ENCODE measurements around the gene NUAK1. TPM values are rescaled to one million over a fixed set of nuclear protein-coding genes. Genes with fewer than 3 reads are reported as not detected.
"Not testable (repeated sequence)": the region's sequence is repeated elsewhere in the genome, so short reads cannot be mapped to it uniquely, and the experiment has no call there.

Gene NUAK1
- total RNA-seq, 1 experiment from 2014 or later, result 0.63 TPM

DNA sequence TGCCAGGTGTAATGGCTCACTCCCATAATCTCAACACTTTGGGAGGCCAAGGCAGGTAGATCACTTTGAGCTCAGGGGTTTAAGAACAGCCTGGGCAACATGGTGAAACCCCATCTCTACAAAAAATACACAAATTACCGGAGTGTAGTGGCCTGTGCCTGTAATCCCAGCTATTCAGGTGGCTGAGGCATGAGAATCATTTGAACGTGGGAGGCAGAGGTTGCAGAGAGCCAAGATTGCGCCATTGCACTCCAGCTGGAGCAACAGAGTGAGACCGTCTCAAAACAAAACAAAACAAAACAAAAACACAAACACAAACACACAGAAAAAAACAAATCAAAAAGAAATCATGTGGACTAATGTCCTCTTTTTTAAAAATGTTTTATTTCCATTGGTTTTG, 104.4 kb downstream of the NUAK1 start:
- no peak for DNase-seq (ENCODE audit: low read depth, low spot score)
- in situ Hi-C loops (cut with HindIII; ENCODE audit: low pct_unique_long_range_greater_than_20kb, low sequenced_read_pairs), result no loop called here

DNA sequence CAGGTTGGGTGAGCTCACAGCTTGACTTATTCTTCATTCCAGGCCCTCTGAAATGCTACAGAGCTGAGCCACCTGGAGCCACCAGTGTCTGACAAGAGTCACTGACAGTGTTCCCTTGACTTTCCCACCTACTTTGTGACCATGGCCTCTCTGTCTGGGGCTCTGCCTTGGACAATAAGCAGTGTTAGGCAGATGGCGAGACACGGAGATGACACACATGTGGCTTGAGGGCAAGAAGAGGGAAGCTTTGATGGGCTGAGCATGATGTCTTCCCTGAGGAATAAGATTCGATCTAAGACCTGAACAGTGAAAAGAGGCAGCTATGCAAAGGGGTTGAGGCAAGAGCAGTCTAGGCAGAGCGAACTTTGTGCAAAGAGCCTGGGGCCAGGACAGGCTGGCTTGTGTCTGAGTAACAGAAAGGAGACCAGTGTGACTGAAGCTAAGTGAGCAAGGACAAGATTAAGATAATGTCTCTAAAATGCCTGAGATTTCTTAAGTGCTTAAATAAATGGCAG, 105.5 kb downstream of the NUAK1 start:
- in situ Hi-C loops (cut with HindIII; ENCODE audit: low pct_unique_long_range_greater_than_20kb, low sequenced_read_pairs), result no loop called here
- DNase-seq (ENCODE audit: low read depth, low spot score), result no peak

DNA sequence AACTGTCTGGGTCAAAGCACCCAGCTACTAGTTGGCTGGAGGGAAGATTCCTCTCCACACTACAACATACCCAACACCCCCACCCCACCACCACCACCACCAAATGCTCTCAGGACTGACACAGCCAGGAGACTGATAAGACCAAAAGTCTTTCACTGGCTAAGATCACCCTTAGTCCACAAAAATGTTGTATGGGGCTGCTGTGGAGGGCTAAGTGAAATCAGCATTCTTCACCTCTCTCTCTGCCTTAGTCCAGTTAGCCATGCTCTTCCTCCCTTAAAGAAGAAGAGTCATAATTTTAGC, 106.2 kb downstream of the NUAK1 start:
- in situ Hi-C loops (cut with HindIII; ENCODE audit: low pct_unique_long_range_greater_than_20kb, low sequenced_read_pairs), result no loop called here
- DNase-seq (ENCODE audit: low read depth, low spot score), result no peak

DNA sequence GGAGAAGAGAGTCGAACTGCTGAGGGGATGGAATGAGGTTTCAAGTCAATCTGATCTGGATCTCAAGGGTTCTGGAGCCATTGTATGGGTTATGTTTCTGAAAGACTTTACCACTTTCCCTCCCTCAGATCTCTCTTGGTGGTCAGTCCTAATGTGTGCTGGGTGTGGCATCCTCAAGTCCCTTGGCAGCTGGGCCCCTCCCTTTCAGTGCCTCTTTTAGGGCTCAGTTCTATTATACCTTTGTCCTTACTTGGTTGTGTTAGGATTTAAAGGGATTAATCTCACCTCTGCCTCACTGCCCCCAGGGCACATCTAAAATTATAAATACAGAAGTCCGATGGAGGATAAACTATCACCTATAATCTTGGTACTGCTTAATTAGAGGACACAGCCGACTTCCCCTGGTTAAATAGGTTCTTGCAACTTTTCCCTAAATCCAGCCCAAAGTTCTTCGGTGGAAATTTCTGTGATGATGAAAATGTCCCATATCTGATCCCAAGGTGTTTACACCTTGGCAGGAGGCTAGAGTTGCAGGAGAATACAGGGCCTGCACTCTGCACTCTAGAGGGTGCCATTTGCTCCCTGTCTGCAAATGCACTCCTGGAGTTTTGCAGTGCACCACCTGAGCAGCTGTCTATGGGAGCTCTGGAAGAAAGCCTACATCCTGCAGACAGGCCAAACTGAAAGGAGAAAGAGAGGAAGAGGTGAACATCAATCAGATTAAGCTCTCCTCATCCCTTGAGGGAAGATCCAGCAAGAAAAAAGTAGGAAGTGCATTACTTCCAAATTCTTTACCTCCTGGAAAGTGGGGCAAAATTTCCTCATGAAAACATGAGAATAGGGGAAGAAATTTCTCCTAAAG, 106.8 kb downstream of the NUAK1 start:
- in situ Hi-C loops (cut with HindIII; ENCODE audit: low pct_unique_long_range_greater_than_20kb, low sequenced_read_pairs), result no loop called here
- no peak for DNase-seq (ENCODE audit: low read depth, low spot score)

DNA sequence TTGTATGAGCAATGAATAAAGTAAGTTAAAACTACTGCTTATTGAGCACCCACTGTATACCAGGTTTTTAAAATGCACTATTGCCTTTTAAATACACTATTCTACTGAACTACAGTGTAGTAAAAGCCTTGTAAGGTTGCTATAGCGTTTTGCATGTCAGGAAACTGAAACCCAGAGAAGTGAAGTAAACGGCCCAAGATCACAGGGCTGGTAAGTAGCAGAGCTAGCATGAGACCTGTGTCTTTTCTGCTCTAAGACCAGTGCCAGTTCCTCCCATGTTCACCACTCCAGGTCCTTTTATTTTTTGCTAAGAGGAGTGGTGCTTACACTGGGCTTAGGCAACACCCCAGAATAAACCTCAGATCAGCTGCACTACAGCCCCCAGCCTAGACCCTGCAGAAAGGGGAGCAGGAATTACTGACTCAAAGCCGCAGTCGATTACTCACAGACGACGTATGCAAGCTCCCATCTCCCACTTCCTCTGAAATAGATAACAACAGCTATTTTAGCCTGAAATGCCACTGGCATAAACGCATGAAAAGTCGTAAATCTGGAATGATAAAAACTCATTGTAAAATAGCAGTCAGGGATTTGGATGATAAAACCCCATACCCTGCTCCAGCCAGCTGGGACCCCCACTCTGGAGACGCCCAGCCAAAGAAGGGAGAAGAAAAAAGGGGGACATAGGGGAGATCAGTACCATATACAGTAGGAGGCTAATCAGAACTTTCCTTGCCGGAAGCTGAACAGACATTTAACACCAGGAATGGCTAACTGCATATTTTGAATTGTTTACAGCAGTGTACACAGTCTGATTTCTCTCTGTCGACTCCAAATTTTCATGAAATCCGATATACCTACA, 108.3 kb downstream of the NUAK1 start:
- in situ Hi-C loops (cut with HindIII; ENCODE audit: low pct_unique_long_range_greater_than_20kb, low sequenced_read_pairs), result no loop called here
- peak; percentile 12 for DNase-seq (ENCODE audit: low read depth, low spot score)

DNA sequence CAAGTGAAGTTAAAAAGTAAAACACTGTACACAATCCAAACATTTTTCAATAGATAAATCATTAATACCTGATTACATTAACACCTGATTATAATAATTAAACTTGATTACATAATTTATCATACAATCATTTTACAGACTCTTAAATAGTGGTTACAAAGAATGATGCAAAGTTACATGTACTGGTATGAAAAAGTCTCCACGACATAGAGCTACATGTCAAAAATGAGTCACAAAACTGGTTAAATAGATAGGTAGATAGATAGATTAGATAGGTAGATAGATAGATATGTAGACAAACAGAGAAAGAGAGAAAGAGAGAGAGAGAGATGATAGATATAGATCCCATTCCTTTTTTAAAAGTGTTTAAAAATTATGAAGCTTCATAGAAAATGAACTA, 109.2 kb downstream of the NUAK1 start:
- in situ Hi-C loops (cut with HindIII; ENCODE audit: low pct_unique_long_range_greater_than_20kb, low sequenced_read_pairs), result no loop called here

DNA sequence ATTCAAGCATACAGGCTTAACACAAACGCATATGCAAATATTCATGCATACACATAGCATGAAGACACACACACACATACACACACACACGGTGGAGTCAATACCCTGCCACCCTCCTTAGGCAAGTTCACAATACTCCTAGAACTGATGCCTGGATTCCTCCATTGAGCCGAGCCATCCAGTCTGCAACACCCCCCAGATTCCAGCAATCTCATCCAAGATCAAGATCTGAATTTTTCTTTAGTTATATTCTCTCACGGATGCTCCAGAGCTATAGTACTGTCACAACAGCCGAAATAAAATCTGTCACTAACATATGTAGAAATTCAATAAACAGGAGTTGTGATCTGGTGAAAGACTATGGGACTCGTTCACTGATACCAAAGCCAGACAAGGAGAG, 110.8 kb downstream of the NUAK1 start:
- no peak for DNase-seq (ENCODE audit: low read depth, low spot score)
- in situ Hi-C loops (cut with HindIII; ENCODE audit: low pct_unique_long_range_greater_than_20kb, low sequenced_read_pairs), result no loop called here

More for the DNA sequence above, 109.2 kb downstream of the NUAK1 start:
- no peak for DNase-seq (ENCODE audit: low read depth, low spot score)

DNA sequence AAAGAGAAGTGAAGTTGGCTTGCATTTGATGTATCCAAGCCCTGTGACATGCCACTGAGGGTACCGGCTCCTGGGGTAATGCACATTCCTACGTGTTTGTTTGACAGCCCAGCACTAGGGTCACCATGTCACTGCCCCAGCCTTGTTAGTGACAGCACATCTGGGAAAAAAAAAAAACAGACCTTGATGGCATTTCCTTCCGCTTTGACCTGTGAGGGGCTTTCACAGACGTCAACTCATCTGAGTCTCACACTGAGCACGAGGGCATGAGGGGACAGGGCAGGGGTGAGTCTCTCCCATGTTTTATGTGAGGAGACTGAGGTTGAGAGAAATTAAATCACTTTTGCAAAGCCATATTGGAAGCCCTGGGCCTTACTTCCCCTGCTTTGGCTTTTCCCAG, 111.5 kb downstream of the NUAK1 start:
- DNase-seq (ENCODE audit: low read depth, low spot score), result no peak
- in situ Hi-C loops (cut with HindIII; ENCODE audit: low pct_unique_long_range_greater_than_20kb, low sequenced_read_pairs), result no loop called here

DNA sequence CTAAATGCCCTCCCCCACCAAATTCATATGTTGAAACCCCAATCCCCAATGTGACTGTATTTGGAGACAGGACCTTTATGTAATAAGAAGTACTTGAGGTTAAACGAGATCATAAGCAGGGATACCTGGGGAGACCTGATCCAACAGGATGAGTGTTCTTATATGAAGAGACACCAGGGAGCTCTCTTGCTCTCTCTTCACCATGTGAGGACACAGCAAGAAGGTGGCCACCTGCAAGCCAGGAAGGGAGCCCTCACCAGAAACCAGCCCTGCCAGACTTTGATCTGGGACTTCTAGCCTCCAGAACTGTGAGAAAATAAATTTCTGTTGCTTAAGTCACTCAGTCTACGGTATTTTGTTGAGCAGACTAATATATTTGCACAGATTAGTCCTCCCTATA, 113.6 kb downstream of the NUAK1 start:
- in situ Hi-C loops (cut with HindIII; ENCODE audit: low pct_unique_long_range_greater_than_20kb, low sequenced_read_pairs), result no loop called here
- no peak for DNase-seq (ENCODE audit: low read depth, low spot score)

DNA sequence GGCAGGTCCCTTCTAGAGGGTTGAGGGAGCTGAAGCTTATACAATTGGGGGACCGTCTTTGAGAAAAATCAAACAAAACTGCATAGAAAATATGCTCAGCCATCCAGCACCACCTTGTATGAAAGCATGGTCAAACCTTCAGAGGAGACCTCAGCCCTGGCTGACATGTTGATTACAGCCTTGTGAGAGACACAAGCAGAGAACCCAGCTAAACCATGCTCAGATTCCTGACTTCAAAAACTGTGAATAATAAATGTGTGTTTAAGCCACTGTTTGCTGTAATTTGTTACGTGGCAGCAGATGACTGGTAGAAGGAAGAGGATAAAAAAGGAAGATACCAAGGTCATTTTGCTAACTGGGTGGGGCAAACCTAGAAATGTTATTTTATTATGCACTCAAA, 115.7 kb downstream of the NUAK1 start:
- DNase-seq (ENCODE audit: low read depth, low spot score), result no peak
- in situ Hi-C loops (cut with HindIII; ENCODE audit: low pct_unique_long_range_greater_than_20kb, low sequenced_read_pairs), result no loop called here

DNA sequence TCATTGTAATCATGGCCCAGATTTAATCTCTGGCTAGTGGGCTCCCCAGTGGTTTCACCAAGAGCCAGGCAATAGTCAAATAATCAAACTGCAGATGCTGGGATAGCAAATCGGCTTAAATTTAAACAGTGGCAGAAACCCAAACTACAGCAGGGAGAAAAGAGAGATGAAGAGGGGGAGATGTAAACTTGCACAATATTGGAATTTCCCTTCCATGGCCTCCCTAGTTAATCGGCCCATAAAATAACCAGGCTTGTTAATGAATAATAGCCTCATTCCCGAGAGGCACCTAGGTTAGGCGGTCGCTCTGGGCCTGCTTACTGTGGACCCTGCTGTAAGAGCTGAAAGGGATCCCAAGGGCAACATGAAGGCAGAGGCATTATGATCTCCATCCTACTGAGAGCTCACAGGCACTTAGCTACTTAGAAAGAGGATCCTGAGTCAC, 116.2 kb downstream of the NUAK1 start:
- no peak for DNase-seq (ENCODE audit: low read depth, low spot score)
- in situ Hi-C loops (cut with HindIII; ENCODE audit: low pct_unique_long_range_greater_than_20kb, low sequenced_read_pairs), result no loop called here

DNA sequence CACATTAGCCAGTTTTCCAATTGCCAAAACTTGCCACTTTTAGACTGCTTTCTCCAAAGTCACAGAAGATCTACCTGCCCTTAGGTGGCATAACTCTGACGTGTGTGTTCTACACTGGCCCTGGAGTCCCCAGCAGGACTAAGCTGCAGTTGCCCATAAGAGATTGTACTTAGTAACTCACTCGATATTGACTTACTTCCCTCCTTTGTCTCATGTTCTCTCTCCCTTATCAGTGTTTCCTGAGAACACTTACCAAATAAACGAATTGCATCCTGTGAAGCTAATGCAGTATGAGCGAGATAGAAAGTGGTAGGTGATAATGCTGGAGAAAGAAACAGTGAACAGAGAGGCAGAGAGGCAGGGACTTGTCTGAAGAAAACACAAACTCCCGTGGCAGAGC, 117.2 kb downstream of the NUAK1 start:
- no peak for DNase-seq (ENCODE audit: low read depth, low spot score)
- in situ Hi-C loops (cut with HindIII; ENCODE audit: low pct_unique_long_range_greater_than_20kb, low sequenced_read_pairs), result no loop called here

DNA sequence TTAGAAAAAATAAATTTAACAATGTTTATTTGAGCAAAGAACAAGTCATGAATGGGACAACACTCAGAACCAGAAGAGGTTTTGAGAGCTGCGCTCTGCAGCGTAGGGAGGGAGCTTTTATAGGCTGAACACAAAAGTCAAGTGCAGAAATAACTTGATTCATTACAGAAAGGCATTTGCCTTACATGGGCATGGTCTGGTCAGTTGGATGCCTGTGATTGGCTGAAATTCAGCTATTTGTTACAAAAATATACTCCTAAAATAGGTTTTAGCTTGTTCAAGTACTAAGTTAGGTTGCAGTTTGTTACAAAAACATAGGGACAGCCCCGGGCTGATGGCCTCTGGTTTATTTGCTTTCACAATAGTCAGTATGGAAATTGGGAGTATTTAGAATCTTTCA, 118.0 kb downstream of the NUAK1 start:
- DNase-seq (ENCODE audit: low read depth, low spot score), result no peak
- in situ Hi-C loops (cut with HindIII; ENCODE audit: low pct_unique_long_range_greater_than_20kb, low sequenced_read_pairs), result no loop called here

DNA sequence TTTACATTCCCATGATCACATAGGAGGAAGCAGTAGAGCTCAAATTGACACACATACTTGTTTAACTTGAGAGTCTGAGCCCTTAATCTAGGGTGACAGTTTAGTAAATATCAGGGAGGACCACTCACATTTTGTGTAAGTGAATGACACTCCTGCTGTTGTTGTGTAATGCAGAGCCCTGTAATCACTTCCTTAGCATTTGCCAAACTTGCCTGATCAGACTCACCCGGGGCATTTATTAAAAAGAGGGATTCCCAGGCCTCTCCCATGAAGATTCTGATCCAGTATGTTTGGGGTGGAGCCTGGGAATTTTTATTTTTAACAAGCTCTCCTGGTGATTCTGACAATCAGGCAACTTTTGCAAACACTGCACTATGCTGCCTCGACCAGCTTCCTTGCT, 119.6 kb downstream of the NUAK1 start:
- in situ Hi-C loops (cut with HindIII; ENCODE audit: low pct_unique_long_range_greater_than_20kb, low sequenced_read_pairs), result no loop called here
- DNase-seq (ENCODE audit: low read depth, low spot score), result no peak

DNA sequence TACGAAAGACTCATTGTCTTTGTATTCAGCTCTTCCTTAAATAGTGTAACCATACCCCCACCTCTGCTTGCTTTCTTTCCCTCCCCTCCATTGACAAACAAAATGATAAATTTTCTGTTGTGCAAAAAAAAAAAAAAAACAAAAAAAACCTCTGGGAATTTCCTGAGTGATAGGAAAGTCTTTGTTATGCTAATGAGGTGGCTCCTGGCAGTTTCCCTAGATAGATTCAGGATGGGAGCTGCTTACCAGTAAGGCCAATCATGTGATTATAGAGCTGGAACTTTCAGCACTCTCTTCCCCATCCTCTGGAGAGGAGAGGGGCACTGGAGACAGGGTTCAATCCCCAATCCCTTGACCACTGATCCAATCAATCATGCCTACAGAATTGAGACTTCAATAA, 120.5 kb downstream of the NUAK1 start:
- in situ Hi-C loops (cut with HindIII; ENCODE audit: low pct_unique_long_range_greater_than_20kb, low sequenced_read_pairs), result no loop called here
- DNase-seq (ENCODE audit: low read depth, low spot score), result no peak

DNA sequence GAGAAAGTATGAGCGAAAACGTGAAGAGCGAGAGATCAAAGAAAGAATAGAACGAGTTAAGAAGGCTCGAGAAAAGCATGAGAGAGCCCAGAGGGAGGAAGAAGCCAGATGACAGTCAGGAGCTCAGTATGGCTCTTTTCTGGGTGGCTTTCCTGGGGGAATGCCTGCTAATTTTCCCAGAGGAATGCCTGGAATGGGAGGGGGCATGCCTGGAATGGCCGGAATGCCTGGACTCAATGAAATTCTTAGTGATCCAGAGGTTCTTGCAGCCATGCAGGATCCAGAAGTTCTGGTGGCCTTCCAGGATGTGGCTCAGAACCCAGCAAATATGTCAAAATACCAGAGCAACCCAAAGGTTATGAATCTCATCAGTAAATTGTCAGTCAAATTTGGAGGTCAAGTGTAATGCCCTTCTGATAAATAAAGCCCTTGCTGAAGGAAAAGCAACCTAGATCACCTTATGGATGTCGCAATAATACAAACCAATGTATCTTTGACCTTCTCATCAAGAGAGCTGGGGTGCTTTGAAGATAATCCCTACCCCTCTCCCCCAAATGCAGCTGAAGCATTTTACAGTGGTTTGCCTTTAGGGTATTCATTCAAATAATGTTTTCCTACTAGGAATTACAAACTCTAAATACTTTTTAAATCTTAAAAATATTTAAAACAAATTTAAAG, 122.0 kb downstream of the NUAK1 start:
- DNase-seq (ENCODE audit: low read depth, low spot score); in situ Hi-C loops (cut with HindIII; ENCODE audit: low pct_unique_long_range_greater_than_20kb, low sequenced_read_pairs): not testable (repeated sequence)

DNA sequence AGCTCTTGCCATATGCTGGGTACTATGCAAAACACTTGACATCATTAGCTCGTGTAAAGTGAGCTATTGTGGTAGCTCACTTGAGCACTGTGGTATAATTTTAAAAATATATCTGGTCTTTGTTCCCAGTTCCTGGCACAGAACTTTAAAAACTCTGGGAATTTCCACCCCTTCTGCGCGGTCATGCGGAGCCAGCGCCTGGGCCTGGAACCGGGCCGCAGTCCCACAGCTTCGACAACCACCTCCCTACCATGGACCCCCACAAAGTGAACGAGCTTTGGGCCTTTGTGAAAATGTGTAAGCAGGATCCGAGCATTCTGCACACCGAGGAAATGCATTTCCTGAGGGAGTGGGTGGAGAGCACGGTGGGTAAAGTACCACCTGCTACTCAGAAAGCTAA, 123.1 kb downstream of the NUAK1 start:
- no peak for DNase-seq (ENCODE audit: low read depth, low spot score)
- in situ Hi-C loops (cut with HindIII; ENCODE audit: low pct_unique_long_range_greater_than_20kb, low sequenced_read_pairs), result no loop called here

DNA sequence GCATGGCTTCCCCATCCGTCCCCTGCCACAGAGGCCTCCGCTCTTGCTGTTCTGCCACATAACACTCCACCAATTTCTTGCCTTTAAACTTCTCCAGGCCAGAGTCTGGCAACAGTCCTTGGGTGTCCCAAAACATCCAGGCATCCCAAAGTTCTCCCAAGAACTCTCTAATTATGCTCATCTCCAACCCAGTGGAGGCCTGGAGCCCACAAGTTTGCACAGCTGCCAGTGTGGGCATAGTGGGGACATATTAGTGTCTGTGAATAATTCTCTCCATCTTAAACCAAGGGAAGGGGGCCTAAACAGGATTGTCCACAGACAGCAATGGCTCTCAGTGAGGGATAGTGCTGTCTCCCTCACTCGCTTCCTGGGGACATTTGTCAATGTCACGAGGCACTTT, 124.8 kb downstream of the NUAK1 start:
- in situ Hi-C loops (cut with HindIII; ENCODE audit: low pct_unique_long_range_greater_than_20kb, low sequenced_read_pairs), result no loop called here
- DNase-seq (ENCODE audit: low read depth, low spot score), result no peak

Measured in SK-MEL-5 (cell line).